ENCODE measurements around the gene BRMS1L. TPM values are rescaled to one million over a fixed set of nuclear protein-coding genes. Genes with fewer than 3 reads are reported as not detected.

Gene BRMS1L
- total RNA-seq, 1 donor from 2014 or later = 14.3 TPM

GRCh38 chr14:35789651-35790050 is 36.5 kb upstream of the BRMS1L start:
- Mint-ChIP-seq H3K27me3 (ENCODE audit: insufficient read depth, low read depth) (no peaks in the 10 kb centered on the region), H3K36me3 (peaks cover 2% of the 10 kb centered on the region), H3K4me1 (no peaks in the 10 kb centered on the region), H3K9me3 (peaks cover 6% of the 10 kb centered on the region), H3K27ac (no peak overlapping the region), H3K4me3 (no peak overlapping the region)
- Histone ChIP-seq H3K79me2 (ENCODE audit: low read depth) (peaks cover 6% of the 10 kb centered on the region), H3K27ac (no peak overlapping the region), H3K9me3 (ENCODE audit: low read depth) (no peaks in the 10 kb centered on the region), H3K27me3 (no peaks in the 10 kb centered on the region), H3K4me1 (no peaks in the 10 kb centered on the region), H3K9ac (no peak overlapping the region), H2AFZ (replicated peaks) (no peak overlapping the region), H3K4me3 (no peak overlapping the region), H4K20me1 (ENCODE audit: low read depth) (no peaks in the 10 kb centered on the region), H3K36me3 (no peaks in the 10 kb centered on the region), H3K4me2 (no peak overlapping the region), H3F3A (ENCODE audit: low read depth) (no peaks in the 10 kb centered on the region)
- no peak for TF ChIP-seq EZH2 (IDR thresholded peaks at IDR 0.05)
- TF ChIP-seq, protein P1, sequence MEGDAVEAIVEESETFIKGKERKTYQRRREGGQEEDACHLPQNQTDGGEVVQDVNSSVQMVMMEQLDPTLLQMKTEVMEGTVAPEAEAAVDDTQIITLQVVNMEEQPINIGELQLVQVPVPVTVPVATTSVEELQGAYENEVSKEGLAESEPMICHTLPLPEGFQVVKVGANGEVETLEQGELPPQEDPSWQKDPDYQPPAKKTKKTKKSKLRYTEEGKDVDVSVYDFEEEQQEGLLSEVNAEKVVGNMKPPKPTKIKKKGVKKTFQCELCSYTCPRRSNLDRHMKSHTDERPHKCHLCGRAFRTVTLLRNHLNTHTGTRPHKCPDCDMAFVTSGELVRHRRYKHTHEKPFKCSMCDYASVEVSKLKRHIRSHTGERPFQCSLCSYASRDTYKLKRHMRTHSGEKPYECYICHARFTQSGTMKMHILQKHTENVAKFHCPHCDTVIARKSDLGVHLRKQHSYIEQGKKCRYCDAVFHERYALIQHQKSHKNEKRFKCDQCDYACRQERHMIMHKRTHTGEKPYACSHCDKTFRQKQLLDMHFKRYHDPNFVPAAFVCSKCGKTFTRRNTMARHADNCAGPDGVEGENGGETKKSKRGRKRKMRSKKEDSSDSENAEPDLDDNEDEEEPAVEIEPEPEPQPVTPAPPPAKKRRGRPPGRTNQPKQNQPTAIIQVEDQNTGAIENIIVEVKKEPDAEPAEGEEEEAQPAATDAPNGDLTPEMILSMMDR (IDR thresholded peaks at IDR 0.05) = no peak
- DNase-seq (ENCODE audit: low spot score) = no peak

- DNase-seq (ENCODE audit: low spot score) = no peak
- Histone ChIP-seq H3K9me3 (ENCODE audit: low read depth) (no peaks in the 10 kb centered on the region), H3F3A (ENCODE audit: low read depth) (no peaks in the 10 kb centered on the region), H3K4me2 (no peak overlapping the region), H2AFZ (replicated peaks) (no peak overlapping the region), H3K36me3 (no peaks in the 10 kb centered on the region), H3K4me3 (no peak overlapping the region), H3K27ac (no peak overlapping the region), H4K20me1 (ENCODE audit: low read depth) (no peaks in the 10 kb centered on the region), H3K79me2 (ENCODE audit: low read depth) (peaks cover 59% of the 10 kb centered on the region), H3K27me3 (no peaks in the 10 kb centered on the region), H3K4me1 (no peaks in the 10 kb centered on the region), H3K9ac (no peak overlapping the region)
- Mint-ChIP-seq H3K9me3 (peaks cover 2% of the 10 kb centered on the region), H3K4me3 (no peak overlapping the region), H3K36me3 (peaks cover 6% of the 10 kb centered on the region), H3K27ac (no peak overlapping the region), H3K4me1 (no peaks in the 10 kb centered on the region), H3K27me3 (ENCODE audit: insufficient read depth, low read depth) (no peaks in the 10 kb centered on the region)
- TF ChIP-seq, protein P1 (IDR thresholded peaks at IDR 0.05) = no peak
- TF ChIP-seq EZH2 (IDR thresholded peaks at IDR 0.05) (no peak), EZH2phosphoT487 (IDR thresholded peaks at IDR 0.05) (no peak)
Observed at GRCh38 chr14:35797796-35798195, 28.3 kb upstream of the BRMS1L start.

DNA sequence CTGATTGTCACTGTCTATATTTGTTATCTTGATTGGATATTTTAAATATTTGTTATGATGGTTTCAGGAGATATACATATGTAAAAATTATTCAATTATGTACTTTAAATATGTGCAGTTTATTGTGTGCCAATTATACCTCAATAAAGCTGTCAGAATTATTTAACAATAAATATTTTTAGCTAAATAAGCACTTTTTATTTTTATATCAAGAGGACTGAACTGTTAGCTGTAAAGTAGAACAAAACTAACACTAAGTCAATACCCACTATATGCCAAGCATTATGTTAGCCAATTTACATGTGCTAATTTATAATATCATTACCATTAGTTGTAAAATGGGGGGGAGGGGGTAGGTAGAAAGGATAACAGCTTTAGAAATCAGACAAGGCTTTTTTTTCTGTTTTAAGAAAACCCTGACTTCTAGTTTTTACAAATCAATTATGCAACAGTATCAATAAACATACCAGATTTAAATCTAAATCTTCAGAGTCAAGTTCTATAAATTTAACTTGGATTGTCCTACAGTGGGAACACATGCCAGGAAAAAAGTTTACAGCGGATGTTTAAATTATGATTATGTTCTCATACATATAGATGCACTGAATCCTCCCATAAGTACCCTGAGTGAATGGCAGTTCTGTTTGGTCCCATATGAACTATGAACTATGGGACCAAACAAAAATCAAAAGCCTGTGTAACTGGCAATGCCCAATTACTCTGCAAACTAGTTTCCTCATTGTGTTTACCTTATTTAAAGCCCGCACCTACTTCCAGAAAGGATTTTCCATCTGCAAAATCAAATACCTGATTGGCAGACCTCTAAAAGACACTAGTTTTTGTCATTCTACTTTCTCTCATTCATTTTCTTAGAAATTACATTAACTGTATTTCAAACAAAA is 19.9 kb upstream of the BRMS1L start:
- Histone ChIP-seq H3K9me3 (ENCODE audit: low read depth) (no peaks in the 10 kb centered on the region), H2AFZ (replicated peaks) (no peak overlapping the region), H3F3A (ENCODE audit: low read depth) (peaks cover 24% of the 10 kb centered on the region), H4K20me1 (ENCODE audit: low read depth) (peaks cover 11% of the 10 kb centered on the region), H3K27me3 (no peaks in the 10 kb centered on the region), H3K79me2 (ENCODE audit: low read depth) (peaks cover 62% of the 10 kb centered on the region), H3K4me3 (peak overlapping the region; percentile 78), H3K4me1 (peaks cover 18% of the 10 kb centered on the region), H3K36me3 (no peaks in the 10 kb centered on the region), H3K9ac (no peak overlapping the region), H3K4me2 (peak overlapping the region; percentile 92), H3K27ac (no peak overlapping the region)
- Mint-ChIP-seq H3K4me1 (peaks cover 17% of the 10 kb centered on the region), H3K4me3 (no peak overlapping the region), H3K27me3 (ENCODE audit: insufficient read depth, low read depth) (no peaks in the 10 kb centered on the region), H3K27ac (no peak overlapping the region), H3K36me3 (peaks cover 4% of the 10 kb centered on the region), H3K9me3 (no peaks in the 10 kb centered on the region)
- DNase-seq (ENCODE audit: low spot score) = no peak
- no peak for TF ChIP-seq EZH2phosphoT487 (IDR thresholded peaks at IDR 0.05)
- TF ChIP-seq, protein P1 (IDR thresholded peaks at IDR 0.05) = no peak
- no peak for TF ChIP-seq EZH2 (IDR thresholded peaks at IDR 0.05)

Measured in neural progenitor cell (in vitro differentiated cells).